Sigmoid colon (tissue), 7 donors: ENCODE results near the gene ZNF787. TPM values are rescaled to one million over a fixed set of nuclear protein-coding genes. Genes with fewer than 3 reads are reported as not detected.
A peak's percentile ranks its signal among the peaks of the same experiment; 100 is the strongest.

Experiments used
- DNase-seq: peaks from one replicate; pipeline ENCODE4 v3.0.0-alpha.2; 2019
- H3K27ac ChIP-seq, 4 donors: fragments of 200-600 bp; sonication (generic); one replicate each; pipeline ENCODE4 v1.5.1; 2016 to 2019; ENCODE audit warnings: mild to moderate bottlenecking in 1 of 4
- H3K27me3 ChIP-seq, 3 donors: fragments of 200-600 bp; sonication (generic); one replicate each; pipeline ENCODE4 v1.5.1; 2019; ENCODE audit warnings: mild to moderate bottlenecking in 1 of 3
- H3K36me3 ChIP-seq, 4 donors: fragments of 200-600 bp; sonication (generic); one replicate each; pipeline ENCODE4 v1.5.1; 2016 to 2019
- H3K4me1 ChIP-seq, 4 donors: fragments of 200-600 bp; sonication (generic); one replicate each; pipeline ENCODE4 v1.5.1; 2017 to 2019
- H3K4me3 ChIP-seq, 4 donors: fragments of 200-600 bp; sonication (generic); one replicate each; pipeline ENCODE4 v1.5.1; 2017 to 2019; ENCODE audit warnings: mild to moderate bottlenecking in 2 of 4, moderate library complexity in 1 of 4
- H3K9me3 ChIP-seq, 4 donors: fragments of 200-600 bp in 3 of 4; sonication (generic) in 3 of 4; one replicate each; pipeline versions ENCODE4 v1.5.1 to v1.6.1; 2013 to 2019
- EP300 ChIP-seq, 4 donors: sonication (generic); formaldehyde crosslinking; IDR thresholded peaks; one replicate each; pipeline ENCODE4 v1.6.1; 2017; ENCODE audit warnings: antibody characterized with exemption in 4 of 4
- POLR2A ChIP-seq, 2 donors: fragments of 450-650 bp; IDR thresholded peaks; one replicate each; pipeline ENCODE4 v1.6.1; 2016; ENCODE audit warnings: antibody characterized with exemption in 2 of 2, mild to moderate bottlenecking in 2 of 2, moderate library complexity in 2 of 2
- POLR2AphosphoS5 ChIP-seq, 4 donors: sonication (generic); formaldehyde crosslinking; IDR thresholded peaks; one replicate each; pipeline ENCODE4 v1.6.1; 2017; ENCODE audit warnings: antibody characterized with exemption in 4 of 4
- WGBS, 2 donors: extraction: QIAGEN DNeasy Blood & Tissue Kit; methylation state at CpG; one replicate each; pipeline ENCODE4 v1.1.7; 2013; 5-methylcytosine and 5-hydroxymethylcytosine counted together
- intact Hi-C: fragments of 100-400 bp; cut with DNase I; formaldehyde crosslinking; loops from one replicate; pipeline ENCODE4 v1.15.1; 2023
- polyA plus RNA-seq, 3 donors: library from polyadenylated mRNA; stranded (reverse); fragments of 200-250 nt; gene quantifications; one replicate each; pipeline ENCODE4 v1.2.3, GENCODE V29; 2013
- total RNA-seq, 4 donors: library from RNA; depleted of rRNA; stranded (reverse); fragments of >200 nt; gene quantifications; one replicate each; pipeline ENCODE4 v1.1.0, GENCODE V29; 2016
- TF ChIP-seq, protein P1 (sequence below), 4 experiments: fragments of 450-650 bp in 3 of 4; fragments of 200-600 bp in 1 of 4; IDR thresholded peaks; one replicate each; pipeline ENCODE4 v1.5.1; 2016 to 2019; ENCODE audit warnings: antibody characterized with exemption in 4 of 4, mild to moderate bottlenecking in 3 of 4, moderate library complexity in 2 of 4
- donor health status: healthy with polysubstance abuse.
- donor health status: Bipolar disorder and iron deficiency.
- donor health status: healthy.

Gene ZNF787
- total and polyA plus RNA-seq, 7 donors: 11.0 to 38.3 (median 14.1) TPM

DNA sequence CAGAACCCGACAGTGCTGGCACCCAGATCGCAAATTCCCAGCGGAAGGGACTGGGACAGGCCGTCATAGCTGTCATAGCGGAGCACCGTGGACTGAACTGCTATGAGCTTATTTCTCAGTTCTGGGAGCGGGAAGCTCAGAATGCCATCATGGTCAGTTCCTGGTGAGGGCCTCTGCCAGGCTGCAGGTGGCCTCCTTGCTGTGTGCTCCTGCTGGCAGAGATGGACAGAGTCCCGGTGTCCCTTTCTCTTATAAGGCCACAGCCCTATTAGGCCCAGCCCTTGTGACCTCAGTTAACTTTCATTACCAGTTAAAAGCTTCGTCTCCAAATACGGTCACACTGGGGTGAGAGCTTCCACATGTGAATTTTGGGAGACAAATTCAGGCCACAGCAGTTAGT lies 24.6 kb upstream of the ZNF787 start:
- TF ChIP-seq POLR2AphosphoS5 (IDR thresholded peaks at IDR 0.05) (no peak), EP300 (IDR thresholded peaks at IDR 0.05) (no peak), POLR2A (IDR thresholded peaks at IDR 0.05) (no peak)
- TF ChIP-seq, protein P1, sequence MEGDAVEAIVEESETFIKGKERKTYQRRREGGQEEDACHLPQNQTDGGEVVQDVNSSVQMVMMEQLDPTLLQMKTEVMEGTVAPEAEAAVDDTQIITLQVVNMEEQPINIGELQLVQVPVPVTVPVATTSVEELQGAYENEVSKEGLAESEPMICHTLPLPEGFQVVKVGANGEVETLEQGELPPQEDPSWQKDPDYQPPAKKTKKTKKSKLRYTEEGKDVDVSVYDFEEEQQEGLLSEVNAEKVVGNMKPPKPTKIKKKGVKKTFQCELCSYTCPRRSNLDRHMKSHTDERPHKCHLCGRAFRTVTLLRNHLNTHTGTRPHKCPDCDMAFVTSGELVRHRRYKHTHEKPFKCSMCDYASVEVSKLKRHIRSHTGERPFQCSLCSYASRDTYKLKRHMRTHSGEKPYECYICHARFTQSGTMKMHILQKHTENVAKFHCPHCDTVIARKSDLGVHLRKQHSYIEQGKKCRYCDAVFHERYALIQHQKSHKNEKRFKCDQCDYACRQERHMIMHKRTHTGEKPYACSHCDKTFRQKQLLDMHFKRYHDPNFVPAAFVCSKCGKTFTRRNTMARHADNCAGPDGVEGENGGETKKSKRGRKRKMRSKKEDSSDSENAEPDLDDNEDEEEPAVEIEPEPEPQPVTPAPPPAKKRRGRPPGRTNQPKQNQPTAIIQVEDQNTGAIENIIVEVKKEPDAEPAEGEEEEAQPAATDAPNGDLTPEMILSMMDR (IDR thresholded peaks at IDR 0.05): no peak
- WGBS, 2 donors: 94% methylated on average over 10 of the region's 10 CpGs
- Histone ChIP-seq H3K27ac (no peak overlapping the region), H3K9me3 (no peaks in the 10 kb centered on the region), H3K4me1 (peaks cover 0 to 17% (median 14%) of the 10 kb centered on the region in 4 donors), H3K27me3 (no peaks in the 10 kb centered on the region), H3K36me3 (peaks cover 0 to 33% (median 13%) of the 10 kb centered on the region in 4 donors), H3K4me3 (no peak overlapping the region)
- DNase-seq: no peak
- intact Hi-C loops: no loop called here

DNA sequence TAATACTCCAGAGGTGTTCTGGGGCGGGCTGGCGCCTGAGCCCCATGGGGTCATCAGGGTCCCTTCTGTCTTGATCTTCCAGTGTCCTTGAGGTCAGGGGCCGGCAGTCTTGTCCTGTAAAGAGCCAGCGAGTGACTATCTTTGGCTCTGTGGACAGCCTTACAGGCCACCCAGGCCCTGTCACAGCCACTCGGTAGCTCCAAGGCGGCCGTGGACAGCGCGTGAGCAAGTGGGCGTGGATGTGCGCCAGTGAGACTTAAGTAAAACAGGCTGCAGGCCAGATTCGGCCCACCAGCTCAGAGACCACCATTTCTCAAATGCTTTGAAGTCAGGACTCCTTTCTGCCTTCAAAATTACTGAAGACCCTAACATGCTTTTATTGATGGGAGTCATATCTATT lies 23.7 kb upstream of the ZNF787 start:
- Histone ChIP-seq H3K27me3 (no peaks in the 10 kb centered on the region), H3K36me3 (peaks cover 0 to 32% (median 13%) of the 10 kb centered on the region in 4 donors), H3K4me1 (peaks cover 0 to 23% (median 19%) of the 10 kb centered on the region in 4 donors), H3K27ac (no peak overlapping the region), H3K4me3 (no peak overlapping the region), H3K9me3 (no peaks in the 10 kb centered on the region)
- WGBS, 2 donors: 92 to 94% methylated on average over 12 of the region's 12 CpGs
- TF ChIP-seq EP300 (IDR thresholded peaks at IDR 0.05): no peak
- TF ChIP-seq, protein P1 (IDR thresholded peaks at IDR 0.05): no peak
- no peak for TF ChIP-seq POLR2AphosphoS5 (IDR thresholded peaks at IDR 0.05)
- no peak for TF ChIP-seq POLR2A (IDR thresholded peaks at IDR 0.05)
- no peak for DNase-seq
- intact Hi-C loops: loop anchor here (5.0 kb wide), 1 partner anchor 167 kb away; the partner anchor contains the start of gene ZSCAN5A

DNA sequence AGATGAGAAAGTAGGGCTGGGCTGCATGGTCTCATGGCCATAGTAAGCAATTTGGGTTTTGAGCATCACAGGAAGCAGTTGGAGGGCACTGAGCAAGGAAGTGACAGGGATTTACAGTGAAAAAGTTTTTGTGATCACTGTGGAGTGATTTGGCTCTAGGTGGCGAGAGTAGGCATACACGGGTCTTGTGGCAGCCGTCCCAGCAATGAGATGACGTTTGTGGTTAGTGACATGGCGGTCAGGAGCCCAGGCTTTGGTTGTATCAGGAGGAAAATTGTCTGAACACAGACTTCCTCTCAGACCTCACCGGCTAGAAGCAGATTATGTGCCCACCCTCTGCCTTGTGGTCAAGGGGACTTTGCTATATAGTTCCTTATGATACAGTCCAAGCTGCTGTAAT lies 23.3 kb upstream of the ZNF787 start:
- no peak overlapping the region for H3K27ac ChIP-seq
- intact Hi-C loops: loop anchor here (5.0 kb wide), 1 partner anchor 168 kb away; the partner anchor contains the start of gene ZSCAN5A
- H3K4me1 ChIP-seq: peaks cover 0 to 25% (median 22%) of the 10 kb centered on the region in 4 donors

DNA sequence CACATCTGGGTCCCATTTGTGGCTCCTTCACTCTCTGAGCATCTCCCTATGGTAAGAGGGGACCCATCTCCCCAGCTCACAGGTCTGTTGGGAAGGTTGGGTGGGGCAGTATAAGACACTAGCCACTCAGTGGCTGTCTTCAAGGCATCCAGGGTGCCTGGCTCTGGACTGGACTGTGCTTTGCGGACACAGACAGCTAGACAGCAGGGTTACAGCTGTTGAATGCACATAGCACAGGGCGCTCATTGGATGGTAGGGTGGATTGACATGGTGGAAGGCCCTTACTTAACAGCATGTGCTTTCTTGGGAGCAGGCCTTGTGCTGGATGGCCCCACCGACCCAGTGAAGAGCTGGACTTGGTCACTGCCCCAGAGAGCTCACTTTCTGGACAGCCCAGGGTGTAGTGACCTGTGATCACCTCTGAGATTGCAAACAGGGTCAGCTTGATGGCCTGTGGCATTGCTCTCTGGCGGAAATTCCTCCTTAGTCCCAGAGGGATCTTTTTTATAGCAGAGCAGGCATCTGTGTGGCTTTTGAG lies 21.9 kb upstream of the ZNF787 start:
- no peak for DNase-seq
- intact Hi-C loops: loop anchor here (5.0 kb wide), 1 partner anchor 169 kb away; the partner anchor contains the start of gene ZSCAN5A
- Histone ChIP-seq H3K4me3 (no peak overlapping the region), H3K36me3 (peaks cover 0 to 20% (median 9%) of the 10 kb centered on the region in 4 donors), H3K4me1 (peaks cover 0 to 25% (median 22%) of the 10 kb centered on the region in 4 donors), H3K27me3 (no peaks in the 10 kb centered on the region), H3K27ac (peak overlapping the region in 2 of 4 donors; percentile 95), H3K9me3 (no peaks in the 10 kb centered on the region)
- WGBS, 2 donors: 76 to 86% methylated on average over 4 of the region's 4 CpGs
- TF ChIP-seq POLR2A (IDR thresholded peaks at IDR 0.05) (no peak), POLR2AphosphoS5 (IDR thresholded peaks at IDR 0.05) (no peak), EP300 (IDR thresholded peaks at IDR 0.05) (no peak)
- TF ChIP-seq, protein P1 (IDR thresholded peaks at IDR 0.05): no peak

More for the DNA sequence above, 23.3 kb upstream of the ZNF787 start:
- DNase-seq: no peak
- H3K4me3 ChIP-seq: no peak overlapping the region
- H3K27me3 ChIP-seq: no peaks in the 10 kb centered on the region
- peaks cover 0 to 27% (median 13%) of the 10 kb centered on the region in 4 donors for H3K36me3 ChIP-seq
- no peaks in the 10 kb centered on the region for H3K9me3 ChIP-seq
- 55 to 83% methylated on average over 6 of the region's 6 CpGs for WGBS, 2 donors
- TF ChIP-seq EP300 (IDR thresholded peaks at IDR 0.05) (no peak), POLR2A (IDR thresholded peaks at IDR 0.05) (no peak), POLR2AphosphoS5 (IDR thresholded peaks at IDR 0.05) (no peak)
- TF ChIP-seq, protein P1 (IDR thresholded peaks at IDR 0.05): no peak
